Measurements from ENCODE around the gene LHFPL3. TPM values are rescaled to one million over a fixed set of nuclear protein-coding genes. Genes with fewer than 3 reads are reported as not detected.

The LHFPL3 gene
- total and polyA plus RNA-seq, 2 donors (not counting 3 experiments of a cell fraction or from before 2014, with no cell fraction given) = not detected

- intact Hi-C loops (cut with micrococcal nuclease) = no loop called here
- Histone ChIP-seq H2AFZ (ENCODE audit: low read depth, low read length) (no peak overlapping the region), H3K4me1 (ENCODE audit: control insufficient read depth, extremely low read depth, insufficient read depth, low read length) (no peaks in the 10 kb centered on the region), H3K9me3 (replicated peaks; ENCODE audit: control insufficient read depth, insufficient read depth, low read length) (no peaks in the 10 kb centered on the region), H3K79me2 (ENCODE audit: control insufficient read depth, insufficient read depth, low read length) (no peaks in the 10 kb centered on the region), H3K36me3 (ENCODE audit: control insufficient read depth in 2 of 2, extremely low read depth in 1 of 2, insufficient read depth in 2 of 2, low read length in 2 of 2) (no peaks in the 10 kb centered on the region), H3K9me1 (replicated peaks; ENCODE audit: control insufficient read depth, extremely low read depth, insufficient read depth, low read length) (no peaks in the 10 kb centered on the region), H3K4me2 (ENCODE audit: insufficient read depth, low read length) (no peak overlapping the region), H3K27ac (ENCODE audit: insufficient read depth, low read depth, low read length) (no peak overlapping the region), H3K27me3 (ENCODE audit: control insufficient read depth in 2 of 2, insufficient read depth in 2 of 2, low read length in 2 of 2) (peaks cover 4 to 5% of the 10 kb centered on the region in 2 experiments), H3K9ac (replicated peaks; ENCODE audit: extremely low read depth, insufficient read depth, low read length) (no peak overlapping the region), H3K4me3 (replicated peaks in 1 of 3; ENCODE audit: insufficient read depth in 1 of 3, low read depth in 1 of 3, low read length in 3 of 3) (no peak overlapping the region), H4K20me1 (replicated peaks; ENCODE audit: control insufficient read depth, extremely low read depth, insufficient read depth, low read length) (no peaks in the 10 kb centered on the region)
- POLR2A ChIA-PET = no interaction called here
- DNase-seq (ENCODE audit: low read depth, low spot score) (no peak), FAIRE-seq (no peak)
- CTCF ChIA-PET = interaction anchor here (1.0 to 2.6 kb wide), 2 partner anchors 11 to 81 kb away, joined by 3 to 21 read pairs; no protein-coding TSS in a partner anchor
- no TSS peak for BruUV-seq (replicated peaks)
- dilution Hi-C loops (cut with MboI; ENCODE audit: extremely low pct_ligation_motif_present, low sequenced_read_pairs) = no loop called here
- TF ChIP-seq POLR2A (IDR thresholded peaks at IDR 0.05; ENCODE audit: low read depth, low read length) = no peak
- no peak for TF ChIP-seq JUN (IDR thresholded peaks at IDR 0.05; ENCODE audit: borderline replicate concordance, insufficient read depth, insufficient read length, low read depth)
- TF ChIP-seq CTCF (IDR thresholded peaks at IDR 0.05; ENCODE audit: extremely low read depth in 1 of 2, insufficient read depth in 1 of 2, low read depth in 1 of 2, low read length in 2 of 2) = no peak
- no peak for TF ChIP-seq GATA2 (IDR thresholded peaks at IDR 0.05; ENCODE audit: insufficient read depth, insufficient read length, low read depth, low read length)
- TF ChIP-seq MYC (IDR thresholded peaks at IDR 0.05; ENCODE audit: low read depth, low read length) = no peak
- no peak for TF ChIP-seq MAX (IDR thresholded peaks at IDR 0.05; ENCODE audit: insufficient read depth, insufficient read length)
- TF ChIP-seq EZH2 (IDR thresholded peaks at IDR 0.05; ENCODE audit: borderline replicate concordance, low read depth, low read length, severe bottlenecking) = no peak
- no peak for TF ChIP-seq FOS (IDR thresholded peaks at IDR 0.05; ENCODE audit: borderline replicate concordance, insufficient read depth, low read length)
- TF ChIP-seq POLR2AphosphoS5 (IDR thresholded peaks at IDR 0.05; ENCODE audit: insufficient read depth, low read depth, low read length) = no peak
Measured at GRCh38 chr7:104767113-104767512, 438.7 kb downstream of the LHFPL3 start.

Data from endothelial cell of umbilical vein (primary cell).